K562 (cell line): ENCODE measurements around the gene PIP4K2A. TPM values are rescaled to one million over a fixed set of nuclear protein-coding genes. Genes with fewer than 3 reads are reported as not detected.
A peak's percentile ranks its signal among the peaks of the same experiment; 100 is the strongest.

Experiments used
- BCL6 ChIP-seq: fragments of 250-450 bp; sonication (Bioruptor Pico); IDR thresholded peaks from 2 replicates; pipeline ENCODE4 v1.4.0; 2020
- BDP1 ChIP-seq: IDR thresholded peaks from 3 replicates; pipeline ENCODE4 v1.6.1; 2011; ENCODE audit not compliant: insufficient read length, insufficient read depth
- CEBPG ChIP-seq, 3 experiments: fragments of 200-800 bp in 1 of 3; sonication (Bioruptor generic) in 1 of 3; sonication (generic) in 1 of 3; formaldehyde crosslinking in 1 of 3; IDR thresholded peaks in 2 of 3; conservative IDR thresholded peaks in 1 of 3; 2 replicates each; pipeline versions ENCODE4 v1.6.1 to v1.8.0; 2016 to 2022; ENCODE audit warnings: missing compliant biosample characterization in 2 of 3, missing genetic modification characterization in 2 of 3, mild to moderate bottlenecking in 1 of 3, missing genetic modification reagents in 1 of 3
- FUS ChIP-seq: fragments of 200-400 bp; formaldehyde crosslinking; optimal IDR thresholded peaks from 2 replicates; pipeline ENCODE3; 2017; ENCODE audit warnings: low read depth, low read length
- HDAC1 ChIP-seq, 2 experiments: fragments of 450-650 bp; IDR thresholded peaks; 2 replicates each; pipeline ENCODE4 v1.6.1; 2016 to 2017; ENCODE audit warnings: inconsistent platforms in 1 of 2, mild to moderate bottlenecking in 1 of 2, moderate library complexity in 1 of 2
- KLF13 ChIP-seq: fragments of 450-650 bp; IDR thresholded peaks from 2 replicates; pipeline ENCODE4 v1.6.1; 2016; ENCODE audit warnings: missing genetic modification characterization, low read depth, mild to moderate bottlenecking, missing compliant biosample characterization, moderate library complexity, borderline replicate concordance
- MBD2 ChIP-seq: sonication (generic); IDR thresholded peaks from 2 replicates; pipeline ENCODE4 v1.6.1; 2016; ENCODE audit warnings: low read depth, borderline replicate concordance
- MCM2 ChIP-seq: fragments of 450-650 bp; IDR thresholded peaks from 2 replicates; pipeline ENCODE4 v1.6.1; 2017; ENCODE audit warnings: low read depth, mild to moderate bottlenecking
- MTA2 ChIP-seq: fragments of 450-650 bp; IDR thresholded peaks from 2 replicates; pipeline ENCODE4 v1.6.1; 2016; ENCODE audit warnings: low read depth
- RBM17 ChIP-seq: fragments of 200-400 bp; formaldehyde crosslinking; IDR thresholded peaks from 2 replicates; pipeline ENCODE4 v1.6.1; 2017; ENCODE audit warnings: low read depth, mild to moderate bottlenecking, low read length, borderline replicate concordance
- ZBED1 ChIP-seq: IDR thresholded peaks from 2 replicates; pipeline ENCODE4 v1.6.1; 2014
- polyA plus RNA-seq, 8 experiments: library from polyadenylated mRNA; depleted of rRNA in 4 of 8; stranded (reverse) in 5 of 8; unstranded in 3 of 8; fragments of >200 nt; fragmentation: Nextera tagmentation in 2 of 8; fragmentation: Illumina TruSeq in 1 of 8; extraction: Ambion mirVana in 2 of 8; extraction: Trizol in 1 of 8; gene quantifications; 2 replicates each; pipeline versions ENCODE4 v1.2.1 to v1.2.3, GENCODE V29; 2011 to 2014; ENCODE audit warnings: inconsistent platforms in 1 of 8, missing spikeins in 1 of 8
- total RNA-seq, 7 experiments: library from RNA; depleted of rRNA in 6 of 7; stranded (reverse); fragments of >200 nt in 6 of 7; fragmentation: Illumina TruSeq in 2 of 7; extraction: Trizol in 2 of 7; gene quantifications; 2 replicates each; pipeline versions ENCODE4 v1.2.1 to v1.2.3, GENCODE V29; 2011 to 2021; ENCODE audit warnings: low replicate concordance in 1 of 7
- TF ChIP-seq, protein P1 (sequence below): fragments of 250-450 bp; sonication (Bioruptor Pico); IDR thresholded peaks from 2 replicates; pipeline ENCODE4 v1.8.0; 2022; ENCODE audit warnings: moderate library complexity, mild to moderate bottlenecking, inconsistent platforms
- TF ChIP-seq, protein P2 (sequence below): sonication (generic); formaldehyde crosslinking; IDR thresholded peaks from 2 replicates; pipeline ENCODE4 v1.8.1; 2022; ENCODE audit warnings: missing genetic modification reagents
- TF ChIP-seq, protein P3 (sequence below): fragments of 450-650 bp; IDR thresholded peaks from 2 replicates; pipeline ENCODE4 v1.6.1; 2016; ENCODE audit warnings: antibody characterized with exemption
- TF ChIP-seq, protein P4 (sequence below): fragments of 450-650 bp; formaldehyde crosslinking; IDR thresholded peaks from 2 replicates; pipeline ENCODE4 v1.4.0; 2022; ENCODE audit warnings: mild to moderate bottlenecking, moderate library complexity
- TF ChIP-seq, protein P5 (sequence below): fragments of 450-650 bp; formaldehyde crosslinking; IDR thresholded peaks from 2 replicates; pipeline ENCODE4 v1.4.0; 2020; ENCODE audit warnings: mild to moderate bottlenecking, moderate library complexity
- TF ChIP-seq, protein P6 (sequence below): sonication (generic); formaldehyde crosslinking; IDR thresholded peaks from 2 replicates; pipeline ENCODE4 v1.8.0; 2022; ENCODE audit warnings: mild to moderate bottlenecking, low read depth, missing genetic modification reagents

The PIP4K2A gene
- total and polyA plus RNA-seq, 9 of the 15 experiments (the other 6 are each of a cell fraction or from before 2014, with no cell fraction given) = 35.6 to 117 (median 71.9) TPM

DNA sequence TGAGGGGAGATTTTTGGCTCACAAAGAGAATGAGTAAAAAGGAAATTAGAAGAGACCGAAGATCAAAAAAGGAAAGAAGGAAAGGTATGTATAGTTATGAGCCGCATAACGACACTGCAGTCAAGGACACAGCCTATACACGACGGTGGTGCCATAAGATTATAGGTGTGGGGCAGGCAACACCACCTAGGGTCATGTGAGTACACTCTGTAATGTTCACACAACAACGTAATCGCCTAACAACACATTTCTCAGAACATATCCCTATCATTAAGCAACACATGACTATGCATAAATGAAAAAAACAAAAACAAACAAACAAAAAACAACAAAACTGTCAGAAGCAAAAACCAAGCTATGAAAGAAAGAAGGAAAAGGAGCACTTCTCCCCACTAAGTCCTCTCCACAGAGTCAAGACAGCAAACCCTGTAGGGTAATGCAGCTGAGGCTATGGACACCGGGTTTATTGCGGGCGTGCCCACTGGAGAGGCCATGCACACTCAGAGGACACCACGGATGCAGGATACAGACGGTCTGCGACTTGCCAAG, 45.1 kb downstream of the PIP4K2A start (continued):
- TF ChIP-seq MBD2 (no peak), ZBED1 (no peak), FUS (no peak), BCL6 (CRISPR knock-in tag) (no peak), KLF13 (tag) (no peak), MTA2 (peak; percentile 79), MCM2 (no peak), CEBPG (CRISPR knock-in tag; IDR thresholded peaks at IDR 0.05) (no peak), CEBPG (tag; conservative IDR thresholded peaks at IDR 0.05 in 1 of 2, IDR thresholded peaks at IDR 0.05 in 1 of 2) (peak in 1 of 2 experiments; percentile 76; a peak in 2 of 4 replicates), RBM17 (no peak), BDP1 (no peak), HDAC1 (IDR thresholded peaks at IDR 0.05) (0 out of 4 replicates have a peak, but pooled peaks of 1 of the 2 experiments have one; percentile 73)
- TF ChIP-seq, protein P1, sequence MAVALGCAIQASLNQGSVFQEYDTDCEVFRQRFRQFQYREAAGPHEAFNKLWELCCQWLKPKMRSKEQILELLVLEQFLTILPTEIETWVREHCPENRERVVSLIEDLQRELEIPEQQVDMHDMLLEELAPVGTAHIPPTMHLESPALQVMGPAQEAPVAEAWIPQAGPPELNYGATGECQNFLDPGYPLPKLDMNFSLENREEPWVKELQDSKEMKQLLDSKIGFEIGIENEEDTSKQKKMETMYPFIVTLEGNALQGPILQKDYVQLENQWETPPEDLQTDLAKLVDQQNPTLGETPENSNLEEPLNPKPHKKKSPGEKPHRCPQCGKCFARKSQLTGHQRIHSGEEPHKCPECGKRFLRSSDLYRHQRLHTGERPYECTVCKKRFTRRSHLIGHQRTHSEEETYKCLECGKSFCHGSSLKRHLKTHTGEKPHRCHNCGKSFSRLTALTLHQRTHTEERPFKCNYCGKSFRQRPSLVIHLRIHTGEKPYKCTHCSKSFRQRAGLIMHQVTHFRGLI (CRISPR knock-in tag) = no peak
- TF ChIP-seq, protein P2, sequence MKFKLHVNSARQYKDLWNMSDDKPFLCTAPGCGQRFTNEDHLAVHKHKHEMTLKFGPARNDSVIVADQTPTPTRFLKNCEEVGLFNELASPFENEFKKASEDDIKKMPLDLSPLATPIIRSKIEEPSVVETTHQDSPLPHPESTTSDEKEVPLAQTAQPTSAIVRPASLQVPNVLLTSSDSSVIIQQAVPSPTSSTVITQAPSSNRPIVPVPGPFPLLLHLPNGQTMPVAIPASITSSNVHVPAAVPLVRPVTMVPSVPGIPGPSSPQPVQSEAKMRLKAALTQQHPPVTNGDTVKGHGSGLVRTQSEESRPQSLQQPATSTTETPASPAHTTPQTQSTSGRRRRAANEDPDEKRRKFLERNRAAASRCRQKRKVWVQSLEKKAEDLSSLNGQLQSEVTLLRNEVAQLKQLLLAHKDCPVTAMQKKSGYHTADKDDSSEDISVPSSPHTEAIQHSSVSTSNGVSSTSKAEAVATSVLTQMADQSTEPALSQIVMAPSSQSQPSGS = no peak
- TF ChIP-seq, protein P3, sequence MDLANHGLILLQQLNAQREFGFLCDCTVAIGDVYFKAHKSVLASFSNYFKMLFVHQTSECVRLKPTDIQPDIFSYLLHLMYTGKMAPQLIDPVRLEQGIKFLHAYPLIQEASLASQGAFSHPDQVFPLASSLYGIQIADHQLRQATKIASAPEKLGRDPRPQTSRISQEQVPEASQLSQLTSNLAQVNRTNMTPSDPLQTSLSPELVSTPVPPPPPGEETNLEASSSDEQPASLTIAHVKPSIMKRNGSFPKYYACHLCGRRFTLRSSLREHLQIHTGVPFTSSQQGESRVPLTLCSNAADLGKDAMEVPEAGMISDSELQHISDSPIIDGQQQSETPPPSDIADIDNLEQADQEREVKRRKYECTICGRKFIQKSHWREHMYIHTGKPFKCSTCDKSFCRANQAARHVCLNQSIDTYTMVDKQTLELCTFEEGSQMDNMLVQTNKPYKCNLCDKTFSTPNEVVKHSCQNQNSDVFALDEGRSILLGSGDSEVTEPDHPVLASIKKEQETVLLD = peak; percentile 72; the same call in 1 of the 2 replicates
- TF ChIP-seq, protein P4, sequence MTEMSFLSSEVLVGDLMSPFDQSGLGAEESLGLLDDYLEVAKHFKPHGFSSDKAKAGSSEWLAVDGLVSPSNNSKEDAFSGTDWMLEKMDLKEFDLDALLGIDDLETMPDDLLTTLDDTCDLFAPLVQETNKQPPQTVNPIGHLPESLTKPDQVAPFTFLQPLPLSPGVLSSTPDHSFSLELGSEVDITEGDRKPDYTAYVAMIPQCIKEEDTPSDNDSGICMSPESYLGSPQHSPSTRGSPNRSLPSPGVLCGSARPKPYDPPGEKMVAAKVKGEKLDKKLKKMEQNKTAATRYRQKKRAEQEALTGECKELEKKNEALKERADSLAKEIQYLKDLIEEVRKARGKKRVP (CRISPR knock-in tag) = no peak; the same call in 1 of the 2 replicates
- TF ChIP-seq, protein P5, sequence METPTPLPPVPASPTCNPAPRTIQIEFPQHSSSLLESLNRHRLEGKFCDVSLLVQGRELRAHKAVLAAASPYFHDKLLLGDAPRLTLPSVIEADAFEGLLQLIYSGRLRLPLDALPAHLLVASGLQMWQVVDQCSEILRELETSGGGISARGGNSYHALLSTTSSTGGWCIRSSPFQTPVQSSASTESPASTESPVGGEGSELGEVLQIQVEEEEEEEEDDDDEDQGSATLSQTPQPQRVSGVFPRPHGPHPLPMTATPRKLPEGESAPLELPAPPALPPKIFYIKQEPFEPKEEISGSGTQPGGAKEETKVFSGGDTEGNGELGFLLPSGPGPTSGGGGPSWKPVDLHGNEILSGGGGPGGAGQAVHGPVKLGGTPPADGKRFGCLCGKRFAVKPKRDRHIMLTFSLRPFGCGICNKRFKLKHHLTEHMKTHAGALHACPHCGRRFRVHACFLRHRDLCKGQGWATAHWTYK (CRISPR knock-in tag) = no peak
- TF ChIP-seq, protein P6, sequence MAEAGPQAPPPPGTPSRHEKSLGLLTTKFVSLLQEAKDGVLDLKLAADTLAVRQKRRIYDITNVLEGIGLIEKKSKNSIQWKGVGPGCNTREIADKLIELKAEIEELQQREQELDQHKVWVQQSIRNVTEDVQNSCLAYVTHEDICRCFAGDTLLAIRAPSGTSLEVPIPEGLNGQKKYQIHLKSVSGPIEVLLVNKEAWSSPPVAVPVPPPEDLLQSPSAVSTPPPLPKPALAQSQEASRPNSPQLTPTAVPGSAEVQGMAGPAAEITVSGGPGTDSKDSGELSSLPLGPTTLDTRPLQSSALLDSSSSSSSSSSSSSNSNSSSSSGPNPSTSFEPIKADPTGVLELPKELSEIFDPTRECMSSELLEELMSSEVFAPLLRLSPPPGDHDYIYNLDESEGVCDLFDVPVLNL = no peak
